Measurements from ENCODE around the gene ASS1.

Gene ASS1

GRCh38 chr9:130458804-130459067 is 14.0 kb downstream of the ASS1 start:
- Histone ChIP-seq H3K36me3 (ENCODE audit: low read length) (no peaks in the 10 kb centered on the region), H3K9me3 (ENCODE audit: insufficient read depth, low read length) (no peaks in the 10 kb centered on the region), H3F3A (ENCODE audit: insufficient read depth) (no peaks in the 10 kb centered on the region), H3K79me2 (ENCODE audit: insufficient read depth, low read length) (no peaks in the 10 kb centered on the region), H2AFZ (ENCODE audit: low read depth, low read length, severe bottlenecking) (no peak overlapping the region), H4K20me1 (ENCODE audit: low read depth, low read length) (no peaks in the 10 kb centered on the region), H3K4me2 (ENCODE audit: low read depth, low read length, poor library complexity, severe bottlenecking) (no peak overlapping the region), H3K27ac (ENCODE audit: low read depth, low read length) (no peak overlapping the region), H3K27me3 (ENCODE audit: low read length) (no peaks in the 10 kb centered on the region), H3K9me2 (replicated peaks; ENCODE audit: insufficient read depth, low read length) (no peaks in the 10 kb centered on the region), H3K9ac (ENCODE audit: low read length) (no peak overlapping the region), H3K4me3 (ENCODE audit: insufficient read depth, low read length, poor library complexity, severe bottlenecking) (no peak overlapping the region)
- TF ChIP-seq EZH2phosphoT487 (conservative IDR thresholded peaks at IDR 0.05; ENCODE audit: low read length), result no peak
- no peak for TF ChIP-seq CTCF (IDR thresholded peaks at IDR 0.05; ENCODE audit: insufficient read depth, low read length, poor library complexity, severe bottlenecking)

- H3K79me2 ChIP-seq (ENCODE audit: insufficient read depth, low read length), result no peaks in the 10 kb centered on the region
- H3K9me3 ChIP-seq (ENCODE audit: insufficient read depth, low read length), result no peaks in the 10 kb centered on the region
- H3K4me3 ChIP-seq (ENCODE audit: insufficient read depth, low read length, poor library complexity, severe bottlenecking), result no peak overlapping the region
- H2AFZ ChIP-seq (ENCODE audit: low read depth, low read length, severe bottlenecking), result no peak overlapping the region
- no peak for TF ChIP-seq EZH2phosphoT487 (conservative IDR thresholded peaks at IDR 0.05; ENCODE audit: low read length)
- no peak for TF ChIP-seq CTCF (IDR thresholded peaks at IDR 0.05; ENCODE audit: insufficient read depth, low read length, poor library complexity, severe bottlenecking)
- no peaks in the 10 kb centered on the region for H3F3A ChIP-seq (ENCODE audit: insufficient read depth)
- H3K27ac ChIP-seq (ENCODE audit: low read depth, low read length), result no peak overlapping the region
- H3K4me2 ChIP-seq (ENCODE audit: low read depth, low read length, poor library complexity, severe bottlenecking), result no peak overlapping the region
- no peaks in the 10 kb centered on the region for H3K27me3 ChIP-seq (ENCODE audit: low read length)
- H3K36me3 ChIP-seq (ENCODE audit: low read length), result no peaks in the 10 kb centered on the region
- no peaks in the 10 kb centered on the region for H4K20me1 ChIP-seq (ENCODE audit: low read depth, low read length)
- H3K9ac ChIP-seq (ENCODE audit: low read length), result no peak overlapping the region
- H3K9me2 ChIP-seq (replicated peaks; ENCODE audit: insufficient read depth, low read length), result no peaks in the 10 kb centered on the region
These were observed 14.4 kb downstream of the ASS1 start for GRCh38 chr9:130459151-130459550.

GRCh38 chr9:130459941-130460669 is 15.3 kb downstream of the ASS1 start:
- no peak overlapping the region for H3K4me3 ChIP-seq (ENCODE audit: insufficient read depth, low read length, poor library complexity, severe bottlenecking)
- H3K79me2 ChIP-seq (ENCODE audit: insufficient read depth, low read length), result no peaks in the 10 kb centered on the region
- H3K9me2 ChIP-seq (replicated peaks; ENCODE audit: insufficient read depth, low read length), result no peaks in the 10 kb centered on the region
- no peaks in the 10 kb centered on the region for H3K27me3 ChIP-seq (ENCODE audit: low read length)
- H3K4me2 ChIP-seq (ENCODE audit: low read depth, low read length, poor library complexity, severe bottlenecking), result no peak overlapping the region
- no peak overlapping the region for H3K9ac ChIP-seq (ENCODE audit: low read length)
- TF ChIP-seq CTCF (IDR thresholded peaks at IDR 0.05; ENCODE audit: insufficient read depth, low read length, poor library complexity, severe bottlenecking), result no peak
- no peak for TF ChIP-seq EZH2phosphoT487 (conservative IDR thresholded peaks at IDR 0.05; ENCODE audit: low read length)
- H4K20me1 ChIP-seq (ENCODE audit: low read depth, low read length), result no peaks in the 10 kb centered on the region
- H3K27ac ChIP-seq (ENCODE audit: low read depth, low read length), result no peak overlapping the region
- no peak overlapping the region for H2AFZ ChIP-seq (ENCODE audit: low read depth, low read length, severe bottlenecking)
- H3K9me3 ChIP-seq (ENCODE audit: insufficient read depth, low read length), result no peaks in the 10 kb centered on the region
- H3K36me3 ChIP-seq (ENCODE audit: low read length), result no peaks in the 10 kb centered on the region
- H3F3A ChIP-seq (ENCODE audit: insufficient read depth), result no peaks in the 10 kb centered on the region

All from SU-DHL-6 (cell line).